A673 (cell line): ENCODE measurements around the gene TMEM38A. TPM values are rescaled to one million over a fixed set of nuclear protein-coding genes. Genes with fewer than 3 reads are reported as not detected.
A peak's percentile ranks its signal among the peaks of the same experiment; 100 is the strongest.

Experiments
- BruUV-seq: library from RNA; stranded (reverse); fragments of 400-500 nt; replicated peaks from 2 replicates; lab custom pipeline; 2021; lab: Mats Ljungman, UMichigan
- CTCF ChIA-PET: fragments of 300-600 bp; sonication (Branson Sonifier 250); formaldehyde crosslinking; loops from one replicate; lab custom pipeline; 2022; ENCODE audit warnings: antibody characterized with exemption; lab: Charles Lee
- POLR2A ChIA-PET: fragments of 300-600 bp; sonication (Branson Sonifier 250); formaldehyde crosslinking; loops from one replicate; lab custom pipeline; 2022; ENCODE audit warnings: antibody characterized with exemption; ENCODE audit not compliant: low non-redundant PET; lab: Charles Lee
- DNase-seq: peaks from one replicate; pipeline ENCODE4 v3.0.0-alpha.2; 2015; ENCODE audit warnings: low spot score
- H3K27ac ChIP-seq: fragments of 200-600 bp; sonication (generic); 2 replicates; pipeline ENCODE4 v1.5.1; 2016; ENCODE audit warnings: mixed run types, low read depth, mild to moderate bottlenecking, mixed read lengths, antibody characterized with exemption, low read length; ENCODE audit not compliant: poor library complexity, severe bottlenecking
- H3K27me3 ChIP-seq: fragments of 200-600 bp; sonication (generic); replicated peaks from 2 replicates; pipeline ENCODE4 v1.6.1; 2017; ENCODE audit warnings: mixed run types, low read depth, mild to moderate bottlenecking, mixed read lengths, antibody characterized with exemption, low read length; ENCODE audit not compliant: insufficient read depth, poor library complexity
- H3K36me3 ChIP-seq: fragments of 200-600 bp; sonication (generic); 2 replicates; pipeline ENCODE4 v1.6.1; 2016; ENCODE audit warnings: mixed run types, mild to moderate bottlenecking, mixed read lengths, antibody characterized with exemption, low read length; ENCODE audit not compliant: insufficient read depth, poor library complexity, severe bottlenecking
- H3K4me1 ChIP-seq: fragments of 200-600 bp; sonication (generic); 2 replicates; pipeline ENCODE4 v1.6.1; 2017; ENCODE audit warnings: mixed run types, mild to moderate bottlenecking, mixed read lengths, antibody characterized with exemption, low read length; ENCODE audit not compliant: insufficient read depth, poor library complexity, severe bottlenecking
- H3K4me3 ChIP-seq: fragments of 200-600 bp; sonication (generic); 2 replicates; pipeline ENCODE4 v1.5.1; 2016; ENCODE audit warnings: low read depth, mixed run types, mild to moderate bottlenecking, mixed read lengths, low read length; ENCODE audit not compliant: poor library complexity, severe bottlenecking
- H3K9me3 ChIP-seq: fragments of 200-600 bp; sonication (generic); 2 replicates; pipeline ENCODE4 v1.6.1; 2016; ENCODE audit warnings: mixed run types, low read depth, mild to moderate bottlenecking, mixed read lengths, antibody characterized with exemption, low read length; ENCODE audit not compliant: poor library complexity, severe bottlenecking
- CTCF ChIP-seq: fragments of 300-800, 200-600 bp; sonication (generic); conservative IDR thresholded peaks from 2 replicates; pipeline ENCODE4 v1.5.1; 2017; ENCODE audit warnings: low read depth, mild to moderate bottlenecking, antibody characterized with exemption, low read length, moderate library complexity, mixed read lengths
- EZH2 ChIP-seq: fragments of 200-600 bp; sonication (generic); IDR thresholded peaks from 2 replicates; pipeline ENCODE4 v1.6.1; 2017; ENCODE audit warnings: borderline replicate concordance, low read depth, mild to moderate bottlenecking, mixed read lengths, antibody characterized with exemption, low read length; ENCODE audit not compliant: poor library complexity, severe bottlenecking
- intact Hi-C: fragments of 100-400 bp; cut with micrococcal nuclease; formaldehyde crosslinking; loops from one replicate; pipeline ENCODE4 v1.10.0; 2022; ENCODE audit not compliant: unreplicated experiment
- total RNA-seq: library from RNA; stranded (reverse); gene quantifications from 2 replicates; pipeline ENCODE4 v1.2.3, GENCODE V29; 2021

The TMEM38A gene
- total RNA-seq, 1 experiment from 2014 or later = 8.3 TPM

- Histone ChIP-seq H3K27ac (peak overlapping the region; percentile 83), H3K4me1 (peaks cover 11% of the 10 kb centered on the region), H3K9me3 (no peaks in the 10 kb centered on the region), H3K36me3 (peaks cover 9% of the 10 kb centered on the region), H3K27me3 (no peaks in the 10 kb centered on the region), H3K4me3 (no peak overlapping the region)
- ChIA-PET POLR2A (interaction anchor here (0.6 kb wide), 1 partner anchor 12 kb away, joined by 3 read pairs; no protein-coding TSS in a partner anchor), CTCF (interaction anchor here (0.7 kb wide), 1 partner anchor 32 kb away, joined by 5 read pairs; no protein-coding TSS in a partner anchor)
- peak; percentile 46 for DNase-seq
- intact Hi-C loops = no loop called here
- TSS peak; percentile 76 for BruUV-seq
- TF ChIP-seq CTCF (no peak), EZH2 (no peak)
These were observed 75.8 kb downstream of the TMEM38A start for GRCh38 chr19:16736709-16737108.

DNA sequence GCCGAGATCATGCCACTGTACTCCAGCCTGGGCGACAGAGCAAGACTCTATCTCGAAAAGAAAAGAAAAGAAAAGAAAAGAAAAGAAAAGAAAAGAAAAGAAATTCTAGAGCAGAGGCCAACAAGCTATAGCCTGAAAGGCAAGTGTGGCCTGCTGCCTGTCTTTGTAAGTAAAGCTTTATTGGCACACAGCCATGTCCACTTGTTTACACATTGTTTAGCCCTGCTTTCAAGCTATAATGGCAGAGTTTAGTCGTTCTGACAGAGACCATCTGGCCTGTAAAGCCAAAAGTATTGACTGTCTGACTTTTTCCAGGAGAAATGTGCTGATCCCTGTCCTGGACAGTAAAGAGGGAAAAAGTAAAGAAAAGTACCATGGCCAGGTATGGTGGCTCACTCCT is 77.0 kb downstream of the TMEM38A start:
- peak; percentile 27 for DNase-seq
- peaks cover 9% of the 10 kb centered on the region for H3K36me3 ChIP-seq
- no peaks in the 10 kb centered on the region for H3K9me3 ChIP-seq
- no peak overlapping the region for H3K4me3 ChIP-seq
- H3K27me3 ChIP-seq = no peaks in the 10 kb centered on the region
- BruUV-seq = TSS peak; percentile 19
- peak overlapping the region; percentile 83 for H3K27ac ChIP-seq
- POLR2A ChIA-PET = interaction anchor here (0.7 kb wide), 1 partner anchor 31 kb away, joined by 3 read pairs; no protein-coding TSS in a partner anchor
- TF ChIP-seq EZH2 = no peak
- no peak for TF ChIP-seq CTCF
- peaks cover 11% of the 10 kb centered on the region for H3K4me1 ChIP-seq
- intact Hi-C loops = no loop called here
- CTCF ChIA-PET = no interaction called here

- no peak for TF ChIP-seq CTCF
- no peak for TF ChIP-seq EZH2
- no TSS peak for BruUV-seq
- Histone ChIP-seq H3K4me1 (peaks cover 4% of the 10 kb centered on the region), H3K27ac (peak overlapping the region; percentile 40), H3K27me3 (no peaks in the 10 kb centered on the region), H3K4me3 (no peak overlapping the region), H3K9me3 (no peaks in the 10 kb centered on the region), H3K36me3 (peaks cover 9% of the 10 kb centered on the region)
- CTCF ChIA-PET = no interaction called here
- peak; percentile 43 for DNase-seq
- POLR2A ChIA-PET = no interaction called here
- intact Hi-C loops = no loop called here
These were observed 78.6 kb downstream of the TMEM38A start for GRCh38 chr19:16739546-16739945.

Other genes starting within 250 kb of the TMEM38A start
- 74.4 and 76.8 TPM in 2 replicates for gene EPS15L1, start 189.2 kb upstream of the TMEM38A start, total RNA-seq
- gene CALR3, start 165.0 kb upstream of the TMEM38A start, total RNA-seq = not detected in 2 replicates
- 8.3 and 9.8 TPM in 2 replicates for gene C19orf44, start 164.7 kb upstream of the TMEM38A start, total RNA-seq
- gene CHERP, start 118.7 kb upstream of the TMEM38A start, total RNA-seq = 86.4 and 98.4 TPM in 2 replicates
- gene SLC35E1, start 88.7 kb upstream of the TMEM38A start, total RNA-seq = 36.3 and 37.9 TPM in 2 replicates
- 13.4 and 15.6 TPM in 2 replicates for gene MED26, start 32.9 kb upstream of the TMEM38A start, total RNA-seq
- 67.0 and 82.7 TPM in 2 replicates for gene SMIM7, start 995 bp upstream of the TMEM38A start, total RNA-seq
- gene NWD1, start 58.7 kb downstream of the TMEM38A start, total RNA-seq = 1.7 and 1.8 TPM in 2 replicates
- gene SIN3B, start 168.3 kb downstream of the TMEM38A start, total RNA-seq = 76.7 and 80.0 TPM in 2 replicates
- not detected in 2 replicates for gene F2RL3, start 227.9 kb downstream of the TMEM38A start, total RNA-seq